HCT116 (cell line): ENCODE results near the gene ZFYVE19. TPM values are rescaled to one million over a fixed set of nuclear protein-coding genes. Genes with fewer than 3 reads are reported as not detected.
A peak's percentile ranks its signal among the peaks of the same experiment; 100 is the strongest.

Experiments
- ATAC-seq: fragments of 200-7000 bp; cut with Tn5 transposase; 2 replicates; pipeline ENCODE4 v1.9.1; 2020; ENCODE audit warnings: mild to moderate bottlenecking, moderate library complexity
- BruUV-seq: library from RNA; stranded (reverse); fragments of 400-500 nt; replicated peaks from 2 replicates; lab custom pipeline; 2021; lab: Mats Ljungman, UMichigan
- CTCF ChIA-PET: fragments of 300-600 bp; sonication (Branson Sonifier 250); formaldehyde crosslinking; loops from one replicate; lab custom pipeline; 2021; ENCODE audit warnings: antibody characterized with exemption; lab: Charles Lee
- POLR2A ChIA-PET: fragments of 300-600, 350-600 bp; sonication (Branson Sonifier 250); formaldehyde crosslinking; loops from one replicate; lab custom pipeline; 2021; ENCODE audit warnings: antibody characterized with exemption; lab: Charles Lee
- RAD21 ChIA-PET, 2 experiments: fragments of 300-600 bp; sonication (Branson Sonifier 250); formaldehyde crosslinking; loops; one replicate each; lab custom pipeline; 2023; ENCODE audit warnings: low total read pairs in 2 of 2; ENCODE audit not compliant: uncharacterized antibody in 2 of 2, unreplicated experiment in 2 of 2, low non-redundant PET in 1 of 2; lab: Charles Lee
- DNase-seq: peaks from one replicate; pipeline ENCODE4 v3.0.0-alpha.2; 2010; ENCODE audit warnings: low read depth, low spot score
- H2AFZ ChIP-seq: fragments of 200-600 bp; shearing (Covaris generic), sonication (generic); 2 replicates; pipeline ENCODE4 v1.6.1; 2017; ENCODE audit warnings: low read depth, mixed run types, mixed read lengths, antibody characterized with exemption, low read length; ENCODE audit not compliant: poor library complexity, severe bottlenecking
- H3K27ac ChIP-seq: 2 replicates; pipeline ENCODE4 v1.5.1; 2012; ENCODE audit warnings: low read depth, low read length
- H3K27me3 ChIP-seq: fragments of 200-600 bp; sonication (generic); 2 replicates; pipeline ENCODE4 v1.6.1; 2016; ENCODE audit warnings: mixed run types, low read length, mixed read lengths; ENCODE audit not compliant: insufficient read depth
- H3K36me3 ChIP-seq, 2 experiments: fragments of 200-500 bp in 1 of 2; fragments of 200-600 bp in 1 of 2; sonication (Bioruptor generic) in 1 of 2; sonication (generic) in 1 of 2; 2 replicates each; pipeline versions ENCODE4 v1.5.1 to v1.6.1; 2014 to 2016; ENCODE audit warnings: low read length in 2 of 2, inconsistent platforms in 1 of 2, mixed read lengths in 1 of 2, mixed run types in 1 of 2; ENCODE audit not compliant: insufficient read depth in 2 of 2, control insufficient read depth in 1 of 2
- H3K4me1 ChIP-seq, 2 experiments: fragments of 200-600 bp in 1 of 2; sonication (generic) in 1 of 2; 2 replicates each; pipeline versions ENCODE4 v1.5.1 to v1.6.1; 2012 to 2017; ENCODE audit warnings: low read length in 2 of 2, inconsistent platforms in 1 of 2, mild to moderate bottlenecking in 1 of 2, mixed read lengths in 1 of 2, mixed run types in 1 of 2, moderate library complexity in 1 of 2; ENCODE audit not compliant: insufficient read depth in 2 of 2, control insufficient read depth in 1 of 2
- H3K4me2 ChIP-seq: fragments of 200-600 bp; sonication (generic); 2 replicates; pipeline ENCODE4 v1.6.1; 2017; ENCODE audit warnings: mixed run types, low read length, mixed read lengths
- H3K4me3 ChIP-seq, 2 experiments: fragments of 200-600 bp in 1 of 2; sonication (generic) in 1 of 2; replicated peaks in 1 of 2; 2 replicates each; pipeline ENCODE4 v1.5.1; 2011 to 2016; ENCODE audit warnings: low read length in 2 of 2, control low read depth in 1 of 2, low read depth in 1 of 2, mild to moderate bottlenecking in 1 of 2, mixed read lengths in 1 of 2, mixed run types in 1 of 2
- H3K79me2 ChIP-seq: fragments of 200-600 bp; sonication (generic); 2 replicates; pipeline ENCODE4 v1.6.1; 2017; ENCODE audit warnings: mild to moderate bottlenecking, mixed run types, low read length, moderate library complexity, mixed read lengths; ENCODE audit not compliant: insufficient read depth
- H3K9ac ChIP-seq: fragments of 200-600 bp; sonication (generic); 2 replicates; pipeline ENCODE4 v1.6.1; 2016; ENCODE audit warnings: low read length, mixed read lengths
- H3K9me2 ChIP-seq: fragments of 200-600 bp; sonication (generic), shearing (Covaris generic); 2 replicates; pipeline ENCODE4 v1.6.1; 2017; ENCODE audit warnings: mixed run types, mild to moderate bottlenecking, moderate library complexity; ENCODE audit not compliant: insufficient read depth
- H3K9me3 ChIP-seq, 2 experiments: fragments of 200-500 bp in 1 of 2; fragments of 200-600 bp in 1 of 2; sonication (Bioruptor generic) in 1 of 2; sonication (generic) in 1 of 2; 2 replicates each; pipeline ENCODE4 v1.6.1; 2014 to 2017; ENCODE audit warnings: low read length in 2 of 2, mixed read lengths in 2 of 2, inconsistent platforms in 1 of 2, low read depth in 1 of 2, mild to moderate bottlenecking in 1 of 2, mixed run types in 1 of 2, moderate library complexity in 1 of 2; ENCODE audit not compliant: control insufficient read depth in 1 of 2, insufficient read depth in 1 of 2
- H4K20me1 ChIP-seq: fragments of 200-600 bp; sonication (generic), shearing (Covaris generic); 2 replicates; pipeline ENCODE4 v1.6.1; 2017; ENCODE audit warnings: mixed run types, mild to moderate bottlenecking, moderate library complexity; ENCODE audit not compliant: insufficient read depth
- CEBPB ChIP-seq: IDR thresholded peaks from 2 replicates; pipeline ENCODE4 v1.6.1; 2012; ENCODE audit warnings: low read depth
- CTCF ChIP-seq, 3 experiments: fragments of 200-600 bp in 1 of 3; sonication (generic) in 1 of 3; IDR thresholded peaks in 2 of 3; conservative IDR thresholded peaks in 1 of 3; 2 replicates each; pipeline ENCODE4 v1.5.1; 2012 to 2017; ENCODE audit warnings: low read depth in 2 of 3, low read length in 2 of 3, antibody characterized with exemption in 1 of 3, borderline replicate concordance in 1 of 3, control low read depth in 1 of 3, mild to moderate bottlenecking in 1 of 3, mixed read lengths in 1 of 3, mixed run types in 1 of 3, moderate library complexity in 1 of 3; ENCODE audit not compliant: insufficient read depth in 1 of 3
- EGR1 ChIP-seq: IDR thresholded peaks from 2 replicates; pipeline ENCODE4 v1.6.1; 2012; ENCODE audit warnings: low read depth
- EZH2 ChIP-seq: fragments of 200-600 bp; sonication (generic); IDR thresholded peaks from 2 replicates; pipeline ENCODE4 v1.6.1; 2017; ENCODE audit warnings: antibody characterized with exemption, mixed run types
- EZH2phosphoT487 ChIP-seq: fragments of 200-600 bp; IDR thresholded peaks from 2 replicates; pipeline ENCODE4 v1.6.1; 2018; ENCODE audit warnings: antibody characterized with exemption, borderline replicate concordance
- FOSL1 ChIP-seq: IDR thresholded peaks from 2 replicates; pipeline ENCODE4 v1.6.1; 2012; ENCODE audit warnings: low read depth
- JUND ChIP-seq: IDR thresholded peaks from 2 replicates; pipeline ENCODE4 v1.6.1; 2012
- POLR2AphosphoS5 ChIP-seq: IDR thresholded peaks from 2 replicates; pipeline ENCODE4 v1.6.1; 2011; ENCODE audit warnings: mild to moderate bottlenecking, low read depth, low read length, moderate library complexity
- RAD21 ChIP-seq: IDR thresholded peaks from 2 replicates; pipeline ENCODE4 v1.6.1; 2012; ENCODE audit warnings: low read depth, mild to moderate bottlenecking
- SRF ChIP-seq: IDR thresholded peaks from 2 replicates; pipeline ENCODE4 v1.6.1; 2012; ENCODE audit warnings: low read depth
- TCF7L2 ChIP-seq: IDR thresholded peaks from 2 replicates; pipeline ENCODE4 v1.7.0; 2011; ENCODE audit warnings: borderline replicate concordance, inconsistent platforms; ENCODE audit not compliant: insufficient read depth, insufficient read length; ENCODE audit errors: extremely low read depth
- YY1 ChIP-seq: IDR thresholded peaks from 2 replicates; pipeline ENCODE4 v1.6.1; 2011; ENCODE audit warnings: low read length, low read depth, moderate library complexity, mild to moderate bottlenecking; ENCODE audit not compliant: insufficient replicate concordance; ENCODE audit errors: extremely low read depth
- intact Hi-C: fragments of 100-400 bp; cut with micrococcal nuclease; formaldehyde crosslinking; loops from 2 replicates; pipeline ENCODE4 v1.10.0; 2022
- total RNA-seq: library from RNA; stranded (reverse); gene quantifications from one replicate; pipeline ENCODE4 v1.2.1, GENCODE V29; 2021; ENCODE audit not compliant: unreplicated experiment
- TF ChIP-seq, protein P1 (sequence below): IDR thresholded peaks from 2 replicates; pipeline ENCODE4 v1.6.1; 2011; ENCODE audit warnings: mild to moderate bottlenecking, low read length, moderate library complexity; ENCODE audit not compliant: insufficient replicate concordance; ENCODE audit errors: extremely low read depth
- TF ChIP-seq, protein P2 (sequence below): IDR thresholded peaks from 2 replicates; pipeline ENCODE4 v1.6.1; 2012
- TF ChIP-seq, protein P3 (sequence below): IDR thresholded peaks from 2 replicates; pipeline ENCODE4 v1.6.1; 2012
- TF ChIP-seq, protein P4 (sequence below): IDR thresholded peaks from 2 replicates; pipeline ENCODE4 v1.6.1; 2012; ENCODE audit warnings: low read depth

The ZFYVE19 gene
- total RNA-seq, 1 experiment from 2014 or later: 29.1 TPM

DNA sequence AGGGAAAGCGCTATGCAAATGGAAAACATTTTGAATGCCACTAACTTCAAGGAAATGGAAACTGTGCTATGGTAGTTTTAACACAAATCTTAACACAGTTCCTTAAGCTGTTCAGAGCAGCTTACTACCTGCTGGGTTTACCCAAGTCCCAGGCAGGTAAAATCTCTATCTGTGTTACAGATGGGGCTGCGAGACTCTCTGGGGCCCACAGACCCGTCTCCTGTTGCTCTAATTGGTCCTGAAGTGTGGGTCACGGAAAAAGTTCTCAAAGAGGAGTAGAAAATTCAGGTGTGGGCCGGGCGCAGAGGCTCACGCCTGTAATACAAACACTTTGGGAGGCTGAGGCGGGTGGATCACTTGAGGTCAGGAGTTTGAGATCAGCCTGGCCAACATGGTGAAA is 16.9 kb upstream of the ZFYVE19 start (continued):
- TF ChIP-seq POLR2AphosphoS5: no peak
- TF ChIP-seq, protein P1, sequence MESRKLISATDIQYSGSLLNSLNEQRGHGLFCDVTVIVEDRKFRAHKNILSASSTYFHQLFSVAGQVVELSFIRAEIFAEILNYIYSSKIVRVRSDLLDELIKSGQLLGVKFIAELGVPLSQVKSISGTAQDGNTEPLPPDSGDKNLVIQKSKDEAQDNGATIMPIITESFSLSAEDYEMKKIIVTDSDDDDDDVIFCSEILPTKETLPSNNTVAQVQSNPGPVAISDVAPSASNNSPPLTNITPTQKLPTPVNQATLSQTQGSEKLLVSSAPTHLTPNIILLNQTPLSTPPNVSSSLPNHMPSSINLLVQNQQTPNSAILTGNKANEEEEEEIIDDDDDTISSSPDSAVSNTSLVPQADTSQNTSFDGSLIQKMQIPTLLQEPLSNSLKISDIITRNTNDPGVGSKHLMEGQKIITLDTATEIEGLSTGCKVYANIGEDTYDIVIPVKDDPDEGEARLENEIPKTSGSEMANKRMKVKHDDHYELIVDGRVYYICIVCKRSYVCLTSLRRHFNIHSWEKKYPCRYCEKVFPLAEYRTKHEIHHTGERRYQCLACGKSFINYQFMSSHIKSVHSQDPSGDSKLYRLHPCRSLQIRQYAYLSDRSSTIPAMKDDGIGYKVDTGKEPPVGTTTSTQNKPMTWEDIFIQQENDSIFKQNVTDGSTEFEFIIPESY: no peak

DNA sequence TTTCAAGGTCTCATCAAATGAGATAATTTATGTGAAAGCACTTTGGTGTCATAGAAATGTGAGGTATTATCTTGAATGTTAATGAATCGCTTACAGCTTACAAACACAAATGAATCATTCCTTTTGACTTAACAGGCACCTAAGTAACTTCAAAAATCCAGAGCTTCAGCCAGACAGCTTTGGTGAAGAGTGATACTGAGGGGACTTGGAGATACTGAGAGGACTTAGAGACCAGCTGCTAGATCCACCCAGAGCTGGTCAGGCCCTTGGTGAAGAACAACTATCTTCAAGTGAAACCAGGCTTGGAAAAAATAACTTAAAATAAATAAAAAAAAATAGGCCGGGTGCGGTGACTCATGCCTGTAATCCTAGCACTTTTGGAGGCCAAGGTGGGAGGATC is 16.2 kb upstream of the ZFYVE19 start:
- Histone ChIP-seq H3K4me2 (peak overlapping the region; percentile 66), H3K79me2 (peaks cover 45% of the 10 kb centered on the region), H3K36me3 (no peaks in the 10 kb centered on the region), H3K27me3 (no peaks in the 10 kb centered on the region), H3K4me3 (no peak overlapping the region), H4K20me1 (peaks cover 12% of the 10 kb centered on the region; the same call in 1 of the 2 replicates), H3K9me2 (no peaks in the 10 kb centered on the region), H2AFZ (no peak overlapping the region), H3K9me3 (no peaks in the 10 kb centered on the region), H3K9ac (peak overlapping the region; percentile 30), H3K27ac (peak overlapping the region; percentile 55; the same call in 1 of the 2 replicates), H3K4me1 (peaks cover 92 to 98% of the 10 kb centered on the region in 2 experiments)
- no TSS peak for BruUV-seq
- CTCF ChIA-PET: interaction anchor here (1.3 kb wide), 1 partner anchor 103 kb away, joined by 3 read pairs; no protein-coding TSS in a partner anchor
- DNase-seq (no peak), ATAC-seq (no peak)
- POLR2A ChIA-PET: no interaction called here
- intact Hi-C loops: no loop called here
- RAD21 ChIA-PET: no interaction called here
- no peak for TF ChIP-seq YY1
- no peak for TF ChIP-seq EZH2
- TF ChIP-seq, protein P2, sequence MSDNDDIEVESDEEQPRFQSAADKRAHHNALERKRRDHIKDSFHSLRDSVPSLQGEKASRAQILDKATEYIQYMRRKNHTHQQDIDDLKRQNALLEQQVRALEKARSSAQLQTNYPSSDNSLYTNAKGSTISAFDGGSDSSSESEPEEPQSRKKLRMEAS: no peak
- TF ChIP-seq, protein P3, sequence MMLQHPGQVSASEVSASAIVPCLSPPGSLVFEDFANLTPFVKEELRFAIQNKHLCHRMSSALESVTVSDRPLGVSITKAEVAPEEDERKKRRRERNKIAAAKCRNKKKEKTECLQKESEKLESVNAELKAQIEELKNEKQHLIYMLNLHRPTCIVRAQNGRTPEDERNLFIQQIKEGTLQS: no peak
- no peak for TF ChIP-seq TCF7L2
- TF ChIP-seq FOSL1: no peak
- no peak for TF ChIP-seq CEBPB
- TF ChIP-seq SRF: no peak
- TF ChIP-seq RAD21: no peak
- TF ChIP-seq EGR1: no peak
- TF ChIP-seq EZH2phosphoT487: no peak
- TF ChIP-seq, protein P4, sequence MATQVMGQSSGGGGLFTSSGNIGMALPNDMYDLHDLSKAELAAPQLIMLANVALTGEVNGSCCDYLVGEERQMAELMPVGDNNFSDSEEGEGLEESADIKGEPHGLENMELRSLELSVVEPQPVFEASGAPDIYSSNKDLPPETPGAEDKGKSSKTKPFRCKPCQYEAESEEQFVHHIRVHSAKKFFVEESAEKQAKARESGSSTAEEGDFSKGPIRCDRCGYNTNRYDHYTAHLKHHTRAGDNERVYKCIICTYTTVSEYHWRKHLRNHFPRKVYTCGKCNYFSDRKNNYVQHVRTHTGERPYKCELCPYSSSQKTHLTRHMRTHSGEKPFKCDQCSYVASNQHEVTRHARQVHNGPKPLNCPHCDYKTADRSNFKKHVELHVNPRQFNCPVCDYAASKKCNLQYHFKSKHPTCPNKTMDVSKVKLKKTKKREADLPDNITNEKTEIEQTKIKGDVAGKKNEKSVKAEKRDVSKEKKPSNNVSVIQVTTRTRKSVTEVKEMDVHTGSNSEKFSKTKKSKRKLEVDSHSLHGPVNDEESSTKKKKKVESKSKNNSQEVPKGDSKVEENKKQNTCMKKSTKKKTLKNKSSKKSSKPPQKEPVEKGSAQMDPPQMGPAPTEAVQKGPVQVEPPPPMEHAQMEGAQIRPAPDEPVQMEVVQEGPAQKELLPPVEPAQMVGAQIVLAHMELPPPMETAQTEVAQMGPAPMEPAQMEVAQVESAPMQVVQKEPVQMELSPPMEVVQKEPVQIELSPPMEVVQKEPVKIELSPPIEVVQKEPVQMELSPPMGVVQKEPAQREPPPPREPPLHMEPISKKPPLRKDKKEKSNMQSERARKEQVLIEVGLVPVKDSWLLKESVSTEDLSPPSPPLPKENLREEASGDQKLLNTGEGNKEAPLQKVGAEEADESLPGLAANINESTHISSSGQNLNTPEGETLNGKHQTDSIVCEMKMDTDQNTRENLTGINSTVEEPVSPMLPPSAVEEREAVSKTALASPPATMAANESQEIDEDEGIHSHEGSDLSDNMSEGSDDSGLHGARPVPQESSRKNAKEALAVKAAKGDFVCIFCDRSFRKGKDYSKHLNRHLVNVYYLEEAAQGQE: no peak
- TF ChIP-seq JUND: no peak
- no peak for TF ChIP-seq CTCF (IDR thresholded peaks at IDR 0.05 in 2 of 3, conservative IDR thresholded peaks at IDR 0.05 in 1 of 3; ENCODE audit: borderline replicate concordance in 1 of 3, insufficient read depth in 1 of 3, low read depth in 2 of 3, low read length in 2 of 3)
